GM19043 (cell line): ENCODE data around the gene ZBTB7C.

ENCODE experiments used
- ATAC-seq: cut with Tn5 transposase; IDR thresholded peaks from one replicate; pipeline ENCODE4 v1.9.1; 2021; ENCODE audit warnings: low read depth; ENCODE audit not compliant: unreplicated experiment

ZBTB7C gene

GRCh38 chr18:47992976-47993375 lies 416.2 kb downstream of the ZBTB7C start:
- no peak for ATAC-seq

- no peak for ATAC-seq
Observed at GRCh38 chr18:47992266-47992665, 416.9 kb downstream of the ZBTB7C start.

- ATAC-seq: no peak
Observed at GRCh38 chr18:47990981-47991380, 418.2 kb downstream of the ZBTB7C start.

GRCh38 chr18:47987388-47987699 lies 421.8 kb downstream of the ZBTB7C start:
- no peak for ATAC-seq

GRCh38 chr18:47986620-47987387 lies 422.4 kb downstream of the ZBTB7C start:
- ATAC-seq: no peak

GRCh38 chr18:47985866-47986265 lies 423.3 kb downstream of the ZBTB7C start:
- ATAC-seq: no peak

GRCh38 chr18:47984991-47985390 lies 424.2 kb downstream of the ZBTB7C start:
- no peak for ATAC-seq

- ATAC-seq: no peak
Observed at GRCh38 chr18:47983946-47984345, 425.2 kb downstream of the ZBTB7C start.

- ATAC-seq: no peak
Observed at GRCh38 chr18:47983055-47983454, 426.1 kb downstream of the ZBTB7C start.

- no peak for ATAC-seq
Observed at GRCh38 chr18:47981830-47982229, 427.4 kb downstream of the ZBTB7C start.

GRCh38 chr18:47981320-47981719 lies 427.9 kb downstream of the ZBTB7C start:
- ATAC-seq: no peak

- no peak for ATAC-seq
Observed at GRCh38 chr18:47979611-47980200, 429.5 kb downstream of the ZBTB7C start.

GRCh38 chr18:47978603-47979002 lies 430.6 kb downstream of the ZBTB7C start:
- no peak for ATAC-seq

- ATAC-seq: no peak
Observed at GRCh38 chr18:47978141-47978540, 431.0 kb downstream of the ZBTB7C start.
